Ecto neural progenitor cell (in vitro differentiated cells): Measurements from ENCODE around the gene CBX7.

Experiments used
- DNase-seq: peaks from one replicate; pipeline ENCODE4 v3.0.0-alpha.2; 2018; ENCODE audit warnings: low spot score

CBX7 gene

GRCh38 chr22:39147335-39148025, 5.0 kb downstream of the CBX7 start:
- DNase-seq: no peak

DNA sequence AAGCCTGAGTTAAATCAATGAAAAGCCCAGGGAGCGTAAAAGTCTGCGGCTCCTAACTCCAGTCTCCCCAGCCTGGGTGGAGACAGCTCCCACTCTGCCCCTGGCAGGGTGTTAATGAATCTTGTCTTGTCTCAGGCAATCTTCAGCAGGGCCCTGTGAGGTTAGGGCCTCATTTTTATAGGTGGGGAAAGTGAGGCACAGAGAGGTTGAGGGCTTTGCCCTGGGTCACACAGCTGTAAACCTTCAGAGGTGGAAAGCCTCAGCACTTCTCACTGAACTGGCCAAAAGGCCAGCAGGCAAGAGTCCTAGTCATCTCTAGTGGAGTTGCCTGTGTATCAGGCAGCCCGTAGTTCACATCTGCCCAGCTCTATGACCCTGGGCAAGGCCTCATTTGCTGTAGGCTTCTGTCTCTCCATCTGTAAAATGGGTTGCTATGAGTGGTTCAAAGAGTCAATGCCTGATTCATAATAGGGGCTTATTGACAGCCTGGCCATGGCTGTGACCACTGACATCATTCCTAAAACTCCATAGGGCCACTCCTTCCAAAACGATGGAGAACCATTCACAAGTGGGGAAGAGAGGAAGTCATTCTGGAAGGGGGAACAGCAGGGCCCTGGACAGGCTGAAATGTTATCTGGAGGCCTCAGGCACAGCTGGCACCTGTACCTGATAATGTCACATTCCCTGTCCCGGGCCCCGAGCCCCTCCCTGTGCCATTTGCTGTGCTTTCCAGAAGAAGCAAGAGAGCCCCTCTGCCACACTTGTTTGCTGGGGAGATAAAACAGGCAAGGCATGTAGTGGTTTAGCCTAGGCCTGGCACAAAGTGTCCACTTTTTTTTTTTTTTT, 6.0 kb downstream of the CBX7 start:
- no peak for DNase-seq

DNA sequence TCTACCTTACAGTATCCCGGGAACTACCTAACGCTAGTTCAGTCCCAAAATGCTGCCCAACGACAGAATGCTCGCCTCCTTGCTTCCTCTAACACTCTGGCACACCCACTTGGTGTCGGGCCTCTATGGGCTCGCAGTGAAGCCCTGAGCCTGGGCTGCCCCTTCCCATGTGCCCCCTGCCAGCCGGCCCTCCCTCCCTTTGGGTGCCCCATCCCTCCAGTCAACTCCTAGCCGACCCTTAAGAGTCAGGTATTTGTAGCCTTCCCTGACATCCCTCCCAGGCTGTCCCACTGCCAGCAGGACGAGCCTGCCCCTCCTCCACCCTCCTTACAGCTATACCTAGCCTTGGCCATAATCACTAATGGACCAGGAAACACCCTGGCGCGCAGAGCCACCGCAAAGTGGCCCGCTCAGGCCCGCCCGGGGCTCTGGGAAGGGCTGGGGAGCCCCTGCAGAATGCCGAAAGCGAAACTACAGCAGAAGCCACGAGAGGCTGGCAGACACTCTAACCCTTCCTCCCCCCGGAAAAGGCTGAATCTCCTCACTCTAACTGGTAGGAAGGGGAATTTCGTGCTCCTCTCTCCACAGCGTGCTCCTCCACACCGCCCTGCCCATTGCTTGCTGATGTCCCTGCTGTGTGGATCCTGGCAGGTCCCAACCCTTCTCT, 8.2 kb downstream of the CBX7 start:
- DNase-seq: peak; percentile 47

DNA sequence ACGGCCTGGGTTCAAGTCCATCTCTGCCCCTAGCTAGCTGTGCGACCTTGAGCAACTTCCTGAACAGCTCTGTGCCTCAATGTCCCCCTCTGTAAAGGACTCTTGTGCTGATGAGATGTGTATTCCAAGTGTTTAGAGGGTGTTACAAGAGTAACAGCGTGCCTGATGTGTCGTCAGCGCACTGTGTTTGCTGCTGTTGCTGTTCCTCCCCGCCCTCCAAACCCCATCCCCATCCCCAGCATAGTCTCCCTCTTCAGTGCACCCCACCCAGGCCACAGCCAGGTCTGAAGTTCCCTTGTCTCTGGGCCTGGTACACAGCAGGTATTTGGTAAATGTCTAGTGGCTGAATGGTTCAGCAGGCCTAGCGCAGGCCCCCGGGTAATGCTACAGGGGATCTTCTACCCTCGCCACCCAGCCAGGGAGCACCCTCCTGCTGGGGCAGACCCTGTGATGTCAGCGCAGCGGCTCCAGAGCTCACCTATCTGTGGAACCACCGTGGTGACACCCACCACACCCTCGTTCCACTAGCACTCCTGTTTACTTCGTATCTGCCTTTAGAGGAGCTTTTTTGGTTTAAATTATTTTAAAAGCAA, 10.3 kb downstream of the CBX7 start:
- no peak for DNase-seq

DNA sequence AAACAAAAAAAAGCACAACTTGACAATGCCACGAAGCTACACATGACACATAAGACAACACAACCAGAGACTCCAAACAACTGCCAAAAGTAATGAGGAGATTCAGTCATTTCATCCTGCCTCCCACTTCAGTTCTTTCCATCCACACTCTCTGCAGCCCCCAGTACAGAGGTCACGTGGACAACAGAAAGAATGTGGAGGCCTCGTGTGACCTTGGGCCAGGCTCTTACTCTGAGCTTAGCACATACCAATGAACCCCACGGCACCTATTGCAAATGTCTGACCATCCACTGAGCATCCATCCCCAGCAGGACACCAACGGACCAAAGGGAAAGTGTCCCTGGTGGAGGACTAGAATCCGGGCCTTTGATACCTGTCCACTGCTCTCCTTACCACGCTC, 12.5 kb downstream of the CBX7 start:
- DNase-seq: no peak

- no peak for DNase-seq
Measured at GRCh38 chr22:39138357-39138997, 14.0 kb downstream of the CBX7 start.

DNA sequence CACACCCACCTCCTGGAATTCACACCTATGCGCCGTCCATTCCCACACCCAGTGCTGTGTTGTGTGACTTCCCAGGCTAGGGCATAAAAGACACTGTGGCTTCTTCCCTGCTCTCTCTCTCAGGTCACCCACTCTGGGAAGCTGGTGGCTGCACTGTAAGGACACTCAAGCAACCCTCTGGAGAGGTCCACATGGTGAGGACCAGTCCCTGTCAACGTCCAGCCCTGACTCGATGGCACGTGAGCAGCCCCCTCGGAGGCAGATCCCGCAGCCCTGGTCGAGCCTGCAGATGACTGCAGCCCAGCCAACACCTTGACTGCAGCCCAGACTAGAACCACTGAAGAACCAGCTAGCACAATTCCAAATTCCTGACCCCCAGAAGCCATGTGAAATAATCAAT, 16.2 kb downstream of the CBX7 start:
- DNase-seq: no peak

- DNase-seq: peak; percentile 81
Measured at GRCh38 chr22:39135092-39135896, 17.2 kb downstream of the CBX7 start.

DNA sequence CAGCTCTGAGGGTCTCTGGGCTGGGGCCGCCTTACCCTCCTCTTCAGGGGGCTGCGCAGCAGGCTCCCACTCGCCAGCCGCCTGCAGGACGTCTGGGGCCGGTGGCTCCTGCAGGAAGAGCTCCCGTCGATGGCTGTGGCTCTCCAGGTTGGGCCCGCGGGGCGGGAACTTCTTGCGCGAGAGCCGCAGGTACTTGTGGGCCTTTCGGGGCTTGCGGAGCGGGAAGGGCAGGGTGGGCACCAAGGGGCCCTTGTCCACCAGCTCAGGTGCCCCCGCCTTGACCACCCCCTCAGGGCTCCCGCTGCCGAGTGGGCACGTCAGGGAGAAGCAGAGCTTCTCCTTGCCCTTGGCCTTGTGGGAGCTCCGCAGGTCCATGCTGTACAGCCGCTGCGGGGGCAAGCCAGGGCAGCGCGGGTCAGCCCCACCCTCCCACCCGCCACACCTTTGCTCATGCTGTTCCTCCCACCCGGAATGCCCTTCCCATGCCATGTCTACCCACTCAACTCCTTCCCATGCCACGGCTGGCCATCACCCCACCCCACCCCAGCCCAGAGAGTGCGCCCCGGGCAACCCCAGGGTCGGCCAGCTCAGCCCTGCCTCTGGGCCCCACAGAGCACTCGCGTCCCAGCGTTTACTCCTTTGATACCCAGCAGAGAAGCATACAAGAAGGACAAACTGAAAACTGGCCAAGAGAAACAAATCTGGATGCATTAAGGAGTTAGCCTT, 18.0 kb downstream of the CBX7 start:
- DNase-seq: no peak

DNA sequence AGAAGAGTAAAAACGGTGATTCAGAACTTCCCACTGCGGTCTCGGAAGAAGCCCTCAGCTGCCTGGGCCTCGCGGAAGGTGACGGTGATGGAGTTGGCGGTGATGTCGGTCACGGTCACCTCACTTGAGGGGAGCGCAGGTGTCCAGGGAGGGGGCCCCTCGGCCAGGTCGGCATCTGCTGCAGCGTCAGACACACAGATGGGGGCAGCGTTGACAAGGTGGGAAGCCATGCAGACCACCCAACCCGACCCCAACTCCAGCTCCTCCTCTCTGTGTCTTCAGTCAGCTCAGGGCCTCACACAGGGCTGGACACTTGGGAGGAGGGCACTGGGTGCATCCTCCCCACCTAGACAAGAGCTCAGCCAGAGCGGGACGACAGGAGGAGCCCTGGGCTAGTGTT, 18.6 kb downstream of the CBX7 start:
- DNase-seq: no peak

DNA sequence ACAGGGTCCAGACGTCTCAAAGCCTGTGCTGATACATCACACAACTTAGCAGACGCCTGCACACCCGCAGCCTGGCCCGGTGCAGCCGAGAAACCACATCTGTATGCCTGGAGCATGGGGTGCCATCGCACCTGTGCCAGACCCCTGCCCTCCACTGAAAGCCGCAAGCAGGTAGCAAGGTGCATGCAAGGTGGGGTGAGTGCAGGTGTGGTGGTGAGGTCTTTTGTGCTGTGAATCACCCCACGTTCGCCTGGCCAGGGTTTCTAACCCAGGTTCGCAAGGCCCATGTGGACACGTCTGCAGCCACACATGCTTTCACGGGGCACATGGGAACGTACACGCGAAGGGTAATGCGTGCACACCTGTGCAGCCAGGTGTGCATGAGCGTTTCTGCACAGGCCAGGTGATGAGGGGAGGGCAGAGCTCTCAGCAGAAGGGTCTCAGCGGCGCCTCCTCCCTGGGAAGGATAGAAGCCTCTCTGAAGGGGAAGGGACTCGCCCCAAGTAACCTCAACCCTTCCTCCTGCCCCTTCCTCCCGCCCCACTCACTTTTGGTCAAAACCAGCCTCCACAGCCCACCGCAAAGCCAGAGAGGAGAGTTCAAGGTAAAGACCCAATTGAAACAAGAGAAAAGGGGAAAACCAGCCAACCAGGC, 19.5 kb downstream of the CBX7 start:
- DNase-seq: no peak

DNA sequence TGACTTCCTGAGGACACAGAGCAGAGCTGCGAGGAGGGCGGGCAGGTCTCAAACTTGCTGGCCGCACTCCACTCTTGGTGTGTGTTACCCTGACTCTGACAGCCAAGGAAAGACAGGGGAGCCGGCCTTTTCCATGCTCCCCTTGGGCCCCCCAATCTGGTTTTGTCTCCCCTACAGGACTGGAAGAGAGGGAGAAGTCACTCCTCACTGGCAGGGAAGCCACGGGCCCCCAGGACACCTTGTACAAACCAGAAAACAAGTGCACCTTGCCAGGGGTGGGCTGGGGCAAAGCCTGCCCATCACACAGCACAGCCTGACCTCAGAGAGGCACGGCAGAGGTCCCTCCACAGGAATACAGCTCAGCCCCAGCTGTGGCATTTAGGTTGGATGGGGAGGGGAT, 20.2 kb downstream of the CBX7 start:
- no peak for DNase-seq

GRCh38 chr22:39130892-39131855, 21.3 kb downstream of the CBX7 start:
- peak; percentile 69 for DNase-seq

DNA sequence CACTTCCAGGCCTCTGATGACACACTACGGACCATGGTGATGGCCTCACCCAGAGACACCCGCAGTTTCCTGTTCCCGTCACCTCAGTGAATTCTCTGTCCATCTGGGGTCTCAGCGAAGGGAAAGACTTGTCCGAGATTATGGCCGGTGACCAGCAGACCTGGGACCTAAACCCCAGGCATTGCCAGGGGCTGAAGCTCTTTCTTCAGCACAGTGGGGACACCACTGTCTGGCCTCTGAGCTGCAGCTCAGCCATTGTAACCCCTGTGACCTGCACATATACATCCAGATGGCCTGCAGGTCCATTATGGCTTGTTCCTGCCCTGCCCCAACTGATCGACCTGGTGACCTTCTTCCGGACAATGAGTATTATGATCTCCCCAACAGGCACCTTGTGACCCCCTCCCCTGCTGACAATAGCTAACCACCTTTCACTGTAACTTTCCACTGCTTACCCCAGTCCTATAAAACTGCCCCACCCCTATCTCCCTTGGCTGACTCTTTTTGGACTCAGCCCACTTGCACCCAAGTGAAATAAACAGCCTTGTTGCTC, 22.3 kb downstream of the CBX7 start:
- DNase-seq: peak; percentile 59

DNA sequence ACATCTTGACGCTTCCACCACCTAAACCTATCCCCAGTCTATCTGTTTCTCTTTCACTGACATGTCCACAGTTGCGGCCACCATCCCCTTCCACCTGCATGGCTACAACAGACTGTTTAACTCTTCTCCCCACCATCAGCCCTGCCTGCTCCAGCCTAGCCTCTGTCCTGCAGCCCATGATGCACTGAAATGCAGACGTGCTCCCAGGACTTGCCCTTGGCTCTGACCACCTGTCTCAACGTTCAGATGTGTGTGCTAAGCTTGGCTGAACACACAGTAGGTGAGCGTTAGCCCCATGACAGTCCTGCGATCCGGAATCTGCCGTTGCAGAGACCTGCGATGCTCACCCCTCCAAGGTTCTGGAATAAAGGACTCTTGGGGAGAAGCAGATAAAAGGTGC, 22.7 kb downstream of the CBX7 start:
- DNase-seq: no peak

DNA sequence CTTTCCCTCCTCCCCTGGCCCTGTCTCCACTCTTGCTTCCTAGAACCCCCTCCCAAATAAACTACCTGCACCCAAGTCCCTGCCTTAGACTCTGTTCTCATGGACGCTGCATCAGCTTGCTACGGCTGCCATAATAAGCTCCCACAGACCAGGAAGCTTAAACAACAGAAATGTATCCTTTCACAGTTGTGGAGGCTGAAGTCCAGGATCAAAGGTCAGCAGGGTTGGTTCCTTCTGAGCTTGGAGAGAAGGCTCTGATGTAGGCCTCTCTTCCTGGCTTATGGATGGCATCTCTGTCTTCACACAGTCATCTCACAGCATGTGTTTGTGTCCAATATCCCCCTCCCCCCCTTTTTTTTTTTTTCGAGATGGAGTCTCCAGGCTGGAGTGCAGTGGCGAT, 23.4 kb downstream of the CBX7 start:
- DNase-seq: no peak

GRCh38 chr22:39128508-39128907, 24.0 kb downstream of the CBX7 start:
- no peak for DNase-seq

DNA sequence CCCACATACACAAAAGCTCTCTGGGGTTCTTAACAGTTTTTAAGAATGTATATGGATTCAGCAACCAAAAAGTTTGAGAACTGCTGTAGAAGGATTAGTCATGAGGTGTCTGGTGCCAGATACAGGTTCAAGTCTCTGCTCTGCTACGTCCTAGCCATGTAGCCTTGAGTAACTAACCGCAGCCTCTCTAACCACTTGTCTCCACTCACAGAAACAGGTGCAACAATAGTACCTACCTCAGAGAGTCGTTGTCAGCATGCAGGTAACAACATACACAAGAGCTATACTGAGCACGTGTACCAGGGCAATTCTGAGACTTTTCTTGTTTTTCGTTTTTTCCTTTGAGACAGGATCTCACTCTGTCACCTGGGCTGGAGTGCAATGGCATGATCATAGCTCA, 26.9 kb downstream of the CBX7 start:
- DNase-seq: no peak
